ENCODE measurements around the gene GAPDHS.

- peak; percentile 39; the same call in 1 of the 2 replicates for TF ChIP-seq CTCF (conservative IDR thresholded peaks at IDR 0.05; ENCODE audit: low read depth, low read length)
- TF ChIP-seq CHD1 (IDR thresholded peaks at IDR 0.05; ENCODE audit: low read depth, low read length): no peak
- no peak for TF ChIP-seq FOS (IDR thresholded peaks at IDR 0.05; ENCODE audit: low read depth, low read length)
- no peak for TF ChIP-seq POLR2A (IDR thresholded peaks at IDR 0.05; ENCODE audit: low read depth, low read length)
- TF ChIP-seq MXI1 (IDR thresholded peaks at IDR 0.05; ENCODE audit: borderline replicate concordance, low read depth, low read length): no peak
- TF ChIP-seq CEBPB (IDR thresholded peaks at IDR 0.05; ENCODE audit: low read depth, low read length): no peak
- peak; percentile 50 for TF ChIP-seq RAD21 (IDR thresholded peaks at IDR 0.05; ENCODE audit: low read length)
- no peak for TF ChIP-seq MAZ (IDR thresholded peaks at IDR 0.05; ENCODE audit: borderline replicate concordance, low read depth, low read length)
- TF ChIP-seq RCOR1 (IDR thresholded peaks at IDR 0.05; ENCODE audit: insufficient replicate concordance, low read length): no peak
- TF ChIP-seq BHLHE40 (IDR thresholded peaks at IDR 0.05; ENCODE audit: low read depth, low read length): no peak
- TF ChIP-seq MAFK (IDR thresholded peaks at IDR 0.05; ENCODE audit: low read depth, low read length): no peak
- no peak for TF ChIP-seq RFX5 (IDR thresholded peaks at IDR 0.05; ENCODE audit: low read depth, low read length)
- peak; percentile 17; the same call in 1 of the 2 replicates for TF ChIP-seq SMC3 (IDR thresholded peaks at IDR 0.05; ENCODE audit: low read depth, low read length)
Measured at GRCh38 chr19:35555301-35556005, 22.2 kb downstream of the GAPDHS start.
